ENCODE data around the gene HSPA1A.

- TF ChIP-seq EZH2 (IDR thresholded peaks at IDR 0.05; ENCODE audit: low read length) (no peak), CTCF (optimal IDR thresholded peaks at IDR 0.05 in 1 of 3, IDR thresholded peaks at IDR 0.05 in 1 of 3, conservative IDR thresholded peaks at IDR 0.05 in 1 of 3; ENCODE audit: extremely low read depth in 1 of 3, insufficient read depth in 2 of 3, low read length in 3 of 3) (no peak)
Measured at GRCh38 chr6:31779908-31780307, 35.4 kb upstream of the HSPA1A start.
